ENCODE data around the gene ZNF678.

- TF ChIP-seq CTCF (IDR thresholded peaks at IDR 0.05) (no peak), POLR2AphosphoS5 (IDR thresholded peaks at IDR 0.05) (no peak), POLR2A (IDR thresholded peaks at IDR 0.05) (no peak), EP300 (IDR thresholded peaks at IDR 0.05) (no peak)
Observed at GRCh38 chr1:227518876-227519275, 44.5 kb upstream of the ZNF678 start.
